ENCODE data around the gene ARHGEF33.

GRCh38 chr2:39018638-39019037, 129.0 kb downstream of the ARHGEF33 start:
- TF ChIP-seq CTCF (IDR thresholded peaks at IDR 0.05 in 2 of 3, conservative IDR thresholded peaks at IDR 0.05 in 1 of 3; ENCODE audit: borderline replicate concordance in 1 of 3, insufficient read depth in 1 of 3, low read depth in 2 of 3, low read length in 2 of 3) (no peak), JUND (IDR thresholded peaks at IDR 0.05) (no peak), ELF1 (IDR thresholded peaks at IDR 0.05; ENCODE audit: borderline replicate concordance, low read depth) (no peak), CEBPB (IDR thresholded peaks at IDR 0.05; ENCODE audit: low read depth) (no peak), FOSL1 (IDR thresholded peaks at IDR 0.05; ENCODE audit: low read depth) (no peak), RAD21 (IDR thresholded peaks at IDR 0.05; ENCODE audit: low read depth) (no peak), YY1 (IDR thresholded peaks at IDR 0.05; ENCODE audit: extremely low read depth, insufficient replicate concordance, low read depth, low read length) (no peak), SP1 (IDR thresholded peaks at IDR 0.05; ENCODE audit: low read depth) (no peak), POLR2AphosphoS5 (IDR thresholded peaks at IDR 0.05; ENCODE audit: low read depth, low read length) (no peak), POLR2A (IDR thresholded peaks at IDR 0.05; ENCODE audit: borderline replicate concordance, extremely low read depth, insufficient read depth, insufficient read length) (no peak), EZH2 (IDR thresholded peaks at IDR 0.05) (no peak), ATF3 (IDR thresholded peaks at IDR 0.05) (no peak), SIN3A (IDR thresholded peaks at IDR 0.05; ENCODE audit: low read depth) (no peak), REST (IDR thresholded peaks at IDR 0.05; ENCODE audit: low read depth) (no peak)

All from HCT116 (cell line).